Sciatic nerve (tissue), 2 donors: ENCODE measurements around the gene ASAP2. TPM values are rescaled to one million over a fixed set of nuclear protein-coding genes. Genes with fewer than 3 reads are reported as not detected.
A peak's percentile ranks its signal among the peaks of the same experiment; 100 is the strongest.

Source experiments
- ATAC-seq: fragments of 200-7000 bp; cut with Tn5 transposase; one replicate; pipeline ENCODE4 v1.9.1; 2020; ENCODE audit warnings: mild to moderate bottlenecking, moderate library complexity
- DNase-seq: peaks from one replicate; pipeline ENCODE4 v3.0.0-alpha.2; 2020; ENCODE audit warnings: low spot score
- intact Hi-C: fragments of 100-400 bp; cut with DNase I; formaldehyde crosslinking; loops from one replicate; pipeline ENCODE4 v1.14.2; 2022
- total RNA-seq: library from RNA; stranded (reverse); fragmentation: NEBNext Ultra II Directional; extraction: Animal tissue kit (Norgen Biotek cat#: 25700); gene quantifications from one replicate; pipeline ENCODE4 v1.2.1, GENCODE V29; 2021
- donor health status: DM: no; HTN: no; CAD: no.
- donor health status: DM: no; HTN: no; CAD: no.

Gene ASAP2
- total RNA-seq, 1 donor from 2014 or later = 47.1 TPM

- DNase-seq (no peak), ATAC-seq (no peak)
- intact Hi-C loops = no loop called here
Measured at GRCh38 chr2:9416962-9417316, 210.3 kb downstream of the ASAP2 start.

GRCh38 chr2:9417725-9418124 lies 211.1 kb downstream of the ASAP2 start:
- intact Hi-C loops = no loop called here
- DNase-seq = no peak
- ATAC-seq = no peak

DNA sequence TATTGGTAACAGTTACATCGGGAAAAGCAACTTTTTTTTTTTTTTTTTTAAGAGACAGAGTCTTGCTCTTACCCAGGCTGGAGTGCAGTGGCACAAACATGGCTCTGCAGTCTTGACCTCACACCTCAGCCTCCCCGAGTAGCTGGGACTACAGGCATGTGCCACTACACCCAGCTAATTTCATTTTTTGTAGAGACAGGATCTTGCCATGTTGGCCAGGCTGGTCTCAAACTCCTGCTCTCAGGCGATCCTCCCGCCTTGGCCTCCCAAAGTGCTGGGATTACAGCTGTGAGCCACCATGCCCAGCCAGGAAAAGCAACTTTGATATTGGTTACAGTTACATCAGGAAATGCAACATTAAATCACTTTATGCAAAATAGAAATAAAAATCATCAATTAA lies 212.1 kb downstream of the ASAP2 start:
- ATAC-seq = no peak
- intact Hi-C loops = no loop called here
- DNase-seq = no peak

- ATAC-seq (no peak), DNase-seq (no peak)
- intact Hi-C loops = no loop called here
Measured at GRCh38 chr2:9419541-9419940, 212.9 kb downstream of the ASAP2 start.

- intact Hi-C loops = no loop called here
- no peak for DNase-seq
- no peak for ATAC-seq
Measured at GRCh38 chr2:9420495-9420894, 213.9 kb downstream of the ASAP2 start.

DNA sequence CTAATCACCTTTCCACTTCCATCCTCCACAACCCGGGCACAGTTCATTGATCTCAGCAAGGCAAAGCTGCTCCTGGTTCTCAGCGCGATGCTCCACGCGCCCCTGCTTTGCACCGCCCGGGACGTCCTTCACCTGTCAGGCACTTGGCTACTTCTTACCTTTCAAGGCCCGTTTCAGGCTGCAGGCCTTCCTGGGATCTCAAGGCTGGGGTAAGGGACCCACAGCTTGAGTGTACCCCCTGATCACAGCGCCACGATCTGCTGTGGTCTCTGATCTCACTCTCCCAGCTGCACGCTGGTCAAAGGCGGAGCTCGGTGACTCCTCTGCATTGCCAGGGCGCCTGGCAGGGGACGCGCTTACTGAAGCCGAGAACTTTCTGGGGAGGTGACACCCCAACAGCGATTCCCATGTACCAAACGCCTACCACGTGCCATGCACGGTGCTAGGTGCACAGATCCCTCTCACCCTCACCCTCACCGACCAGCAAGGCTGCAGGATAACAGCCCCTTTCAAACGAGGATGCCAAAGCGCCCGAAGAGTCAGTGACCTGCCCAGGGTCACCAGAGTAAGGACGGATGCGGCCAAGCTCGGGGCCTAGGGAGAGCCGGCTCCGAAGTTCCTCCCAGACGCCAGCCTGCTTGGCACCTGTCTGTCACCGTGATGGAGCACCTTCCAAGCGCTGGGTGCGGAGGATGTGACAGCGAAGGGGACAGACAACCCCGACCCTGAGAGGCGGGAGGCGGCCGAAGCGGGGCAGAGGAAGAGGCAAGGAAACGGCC lies 215.9 kb downstream of the ASAP2 start:
- DNase-seq (peak; percentile 73), ATAC-seq (peak; percentile 53)
- intact Hi-C loops = loop anchor here (2.0 kb wide), 1 partner anchor 48 kb away; no protein-coding TSS in a partner anchor

- intact Hi-C loops = loop anchor here (2.0 kb wide), 1 partner anchor 47 kb away; no protein-coding TSS in a partner anchor
- DNase-seq (peak; percentile 99), ATAC-seq (peak; percentile 98)
Measured at GRCh38 chr2:9423100-9423921, 216.7 kb downstream of the ASAP2 start, which contains the start of the genes CPSF3 and ITGB1BP1. Gene CPSF3, plus strand, starts transcription at chr2:9423654. Its CDS starts 120 bp downstream, at chr2:9423774. Gene ITGB1BP1, minus strand, starts transcription at chr2:9423528. Its CDS starts 4,831 bp downstream, at chr2:9418697.

- ATAC-seq (peak; percentile 4), DNase-seq (no peak)
- intact Hi-C loops = loop anchor here (2.0 kb wide), 1 partner anchor 47 kb away; no protein-coding TSS in a partner anchor
Measured at GRCh38 chr2:9423922-9424272, 217.3 kb downstream of the ASAP2 start.

DNA sequence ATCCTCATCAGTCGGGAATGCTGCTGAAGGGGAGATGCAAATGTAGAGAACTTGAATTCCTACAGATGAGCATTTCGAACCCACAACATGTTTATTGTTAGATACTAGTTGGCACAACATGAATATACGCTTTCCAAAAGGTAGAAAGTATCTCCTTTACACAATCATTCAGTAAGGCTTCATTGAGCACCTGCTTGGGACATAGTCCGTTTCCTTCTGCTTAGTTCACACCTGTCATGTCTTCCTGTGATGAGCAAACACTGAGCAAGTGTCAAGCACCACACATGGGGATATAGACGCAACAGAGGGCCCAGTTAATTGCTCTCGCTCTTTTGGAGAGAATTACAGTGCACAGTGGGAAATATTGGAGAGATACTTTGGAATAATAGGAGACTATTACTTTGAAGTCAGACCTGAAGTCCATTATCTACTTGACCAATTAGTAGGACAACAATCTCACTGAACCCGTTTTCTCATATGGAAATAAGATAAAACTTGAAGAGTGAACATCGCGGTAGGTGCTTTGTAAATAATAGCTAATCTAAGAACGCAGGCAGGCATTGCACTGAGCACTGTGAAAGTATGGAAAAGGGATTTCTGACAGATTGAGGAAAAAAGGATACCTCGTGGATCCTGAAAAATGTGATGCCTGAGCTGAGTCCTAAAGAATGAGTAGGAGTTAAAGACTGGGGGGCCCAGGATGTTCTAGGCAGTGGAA lies 218.0 kb downstream of the ASAP2 start:
- intact Hi-C loops = no loop called here
- ATAC-seq = no peak

GRCh38 chr2:9428965-9429577 lies 222.5 kb downstream of the ASAP2 start:
- intact Hi-C loops = no loop called here
- no peak for DNase-seq
- ATAC-seq = no peak

More for the DNA sequence above, 218.0 kb downstream of the ASAP2 start:
- DNase-seq = no peak

GRCh38 chr2:9430316-9431293 lies 224.0 kb downstream of the ASAP2 start:
- DNase-seq (no peak), ATAC-seq (no peak)
- intact Hi-C loops = no loop called here

GRCh38 chr2:9434489-9434888 lies 227.9 kb downstream of the ASAP2 start:
- DNase-seq (no peak), ATAC-seq (no peak)
- intact Hi-C loops = no loop called here

- intact Hi-C loops = no loop called here
- ATAC-seq (no peak), DNase-seq (no peak)
Measured at GRCh38 chr2:9439536-9439935, 232.9 kb downstream of the ASAP2 start.

- ATAC-seq (no peak), DNase-seq (no peak)
- intact Hi-C loops = no loop called here
Measured at GRCh38 chr2:9440058-9440727, 233.6 kb downstream of the ASAP2 start.

DNA sequence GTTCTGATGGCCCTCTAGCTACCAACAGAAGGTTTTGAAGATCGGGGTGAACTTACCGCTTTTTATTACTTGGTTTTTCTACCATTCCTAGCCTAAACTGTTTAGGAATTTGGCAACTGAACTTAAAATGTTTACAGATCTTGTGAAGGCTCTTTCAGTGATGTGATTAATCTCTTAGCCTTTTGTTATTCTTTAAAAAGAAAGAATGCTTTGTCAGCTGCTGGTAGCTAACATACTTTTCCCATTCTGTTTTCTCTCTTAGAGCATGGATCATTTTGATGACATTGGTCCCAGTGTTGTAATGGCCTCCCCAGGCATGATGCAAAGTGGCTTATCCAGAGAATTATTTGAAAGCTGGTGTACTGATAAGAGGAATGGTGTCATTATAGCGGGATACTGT lies 234.9 kb downstream of the ASAP2 start:
- DNase-seq (no peak), ATAC-seq (no peak)
- intact Hi-C loops = no loop called here

DNA sequence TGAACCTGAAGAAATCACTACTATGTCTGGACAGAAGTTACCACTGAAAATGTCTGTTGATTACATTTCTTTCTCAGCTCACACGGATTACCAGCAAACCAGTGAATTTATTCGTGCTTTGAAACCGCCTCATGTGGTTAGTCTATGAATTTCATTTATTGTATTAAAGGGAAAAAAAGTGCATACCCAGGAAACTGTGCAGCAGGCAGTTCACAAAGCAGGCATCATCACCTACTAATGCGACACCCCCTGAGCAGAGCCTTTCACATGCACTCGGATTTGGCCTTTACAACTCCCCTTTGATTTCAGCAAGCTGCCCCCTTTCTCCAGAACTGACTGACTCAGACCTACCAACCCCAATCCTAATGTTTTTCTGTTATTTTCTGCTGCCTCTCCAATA lies 236.9 kb downstream of the ASAP2 start:
- DNase-seq (no peak), ATAC-seq (no peak)
- intact Hi-C loops = no loop called here

DNA sequence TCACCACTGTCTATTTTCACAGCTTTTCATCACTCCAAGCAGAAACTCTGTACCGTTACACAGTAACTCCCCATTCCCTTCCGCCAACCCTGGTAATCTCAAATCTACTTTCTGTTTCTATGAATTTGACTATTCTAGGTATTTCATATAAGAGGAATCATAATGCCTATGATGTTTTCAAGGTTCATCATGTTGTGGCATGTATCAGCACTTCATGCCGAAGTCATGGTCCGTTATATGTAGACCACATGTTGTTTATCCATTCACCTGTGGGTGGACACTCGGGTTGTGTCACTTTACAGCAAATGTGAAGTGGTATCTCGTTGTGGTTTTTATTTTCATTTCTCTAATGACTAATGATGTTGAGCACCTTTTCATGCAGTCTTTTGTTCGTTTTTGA lies 238.5 kb downstream of the ASAP2 start:
- no peak for ATAC-seq
- intact Hi-C loops = no loop called here
- no peak for DNase-seq
